GM23338 (cell line): ENCODE data around the gene RAB31. TPM values are rescaled to one million over a fixed set of nuclear protein-coding genes. Genes with fewer than 3 reads are reported as not detected.

Experiments used
- ATAC-seq: fragments of 200-7000 bp; cut with Tn5 transposase; 3 replicates; pipeline ENCODE4 v1.9.1; 2020
- DNase-seq: peaks from one replicate; pipeline ENCODE4 v3.0.0-alpha.2; 2015; ENCODE audit warnings: low spot score
- H2AFZ ChIP-seq: fragments of 200-600 bp; sonication (generic); 2 replicates; pipeline ENCODE4 v1.8.0; 2016; ENCODE audit warnings: antibody characterized with exemption, mild to moderate bottlenecking, moderate library complexity
- H3F3A ChIP-seq: fragments of 200-600 bp; sonication (generic); replicated peaks from 2 replicates; pipeline ENCODE4 v1.8.0; 2017; ENCODE audit warnings: antibody characterized with exemption, mixed run types, low read depth
- H3K27ac ChIP-seq: fragments of 200-600 bp; sonication (generic); 2 replicates; pipeline ENCODE4 v1.6.1; 2016; ENCODE audit warnings: low read depth
- H3K27me3 ChIP-seq: fragments of 200-600 bp; sonication (generic); 2 replicates; pipeline ENCODE4 v1.8.0; 2016; ENCODE audit warnings: mild to moderate bottlenecking, mixed run types, moderate library complexity; ENCODE audit not compliant: insufficient read depth
- H3K36me3 ChIP-seq: fragments of 200-600 bp; sonication (generic); 2 replicates; pipeline ENCODE4 v1.8.0; 2016; ENCODE audit warnings: mild to moderate bottlenecking; ENCODE audit not compliant: insufficient read depth
- H3K4me1 ChIP-seq: fragments of 200-600 bp; sonication (generic); 2 replicates; pipeline ENCODE4 v1.8.0; 2016; ENCODE audit warnings: mild to moderate bottlenecking, moderate library complexity; ENCODE audit not compliant: insufficient read depth
- H3K4me2 ChIP-seq: fragments of 200-600 bp; sonication (generic); 2 replicates; pipeline ENCODE4 v1.7.1; 2017; ENCODE audit warnings: mixed run types
- H3K4me3 ChIP-seq: fragments of 200-600 bp; sonication (generic); 2 replicates; pipeline ENCODE4 v1.6.1; 2016; ENCODE audit warnings: mixed run types
- H3K79me2 ChIP-seq: fragments of 200-600 bp; sonication (generic); replicated peaks from 2 replicates; pipeline ENCODE4 v1.8.0; 2017; ENCODE audit warnings: mild to moderate bottlenecking; ENCODE audit not compliant: insufficient read depth
- H3K9me2 ChIP-seq: fragments of 200-600 bp; sonication (generic); 2 replicates; pipeline ENCODE4 v1.8.0; 2017; ENCODE audit not compliant: insufficient read depth
- H4K20me1 ChIP-seq: fragments of 200-600 bp; sonication (generic); replicated peaks from 2 replicates; pipeline ENCODE4 v1.8.0; 2017; ENCODE audit warnings: mild to moderate bottlenecking; ENCODE audit not compliant: insufficient read depth
- H3K27ac Mint-ChIP-seq: 2 replicates; pipeline ENCODE4 v1.8.0; 2020; ENCODE audit warnings: inconsistent platforms, mild to moderate bottlenecking, moderate library complexity, mixed read lengths
- H3K27me3 Mint-ChIP-seq: 3 replicates; pipeline ENCODE4 v1.8.0; 2022; ENCODE audit warnings: low read depth, mild to moderate bottlenecking, moderate library complexity, mixed read lengths, inconsistent platforms; ENCODE audit not compliant: insufficient read depth, poor library complexity
- H3K36me3 Mint-ChIP-seq: 3 replicates; pipeline ENCODE4 v1.8.0; 2021; ENCODE audit warnings: low read depth, mild to moderate bottlenecking, inconsistent platforms, moderate library complexity, mixed read lengths
- H3K4me1 Mint-ChIP-seq: 3 replicates; pipeline ENCODE4 v1.8.0; 2020; ENCODE audit warnings: mild to moderate bottlenecking, inconsistent platforms, mixed read lengths
- H3K4me3 Mint-ChIP-seq: 3 replicates; pipeline ENCODE4 v1.8.0; 2021; ENCODE audit warnings: moderate library complexity, mild to moderate bottlenecking, inconsistent platforms, mixed read lengths
- H3K9me3 Mint-ChIP-seq: 3 replicates; pipeline ENCODE4 v1.8.0; 2020; ENCODE audit warnings: moderate library complexity, mild to moderate bottlenecking, inconsistent platforms, mixed read lengths
- CREB1 ChIP-seq: fragments of 250-450 bp; sonication (Bioruptor Pico); IDR thresholded peaks from 2 replicates; pipeline ENCODE4 v1.5.0; 2020; ENCODE audit warnings: low read depth, mild to moderate bottlenecking, moderate library complexity
- CTCF ChIP-seq, 2 experiments: fragments of 200-600 bp in 1 of 2; sonication (generic) in 1 of 2; conservative IDR thresholded peaks; 2 replicates each; pipeline versions ENCODE4 v1.5.1 to v1.6.1; 2016 to 2017; ENCODE audit warnings: antibody characterized with exemption in 2 of 2, low read depth in 2 of 2, mild to moderate bottlenecking in 2 of 2, moderate library complexity in 1 of 2
- ETS1 ChIP-seq: IDR thresholded peaks from 2 replicates; pipeline ENCODE4 v1.6.1; 2016; ENCODE audit warnings: antibody characterized with exemption
- EZH2 ChIP-seq: fragments of 200-600 bp; sonication (generic); IDR thresholded peaks from one replicate; pipeline ENCODE4 v1.8.0; 2017; ENCODE audit warnings: antibody characterized with exemption, mild to moderate bottlenecking, low read depth; ENCODE audit not compliant: unreplicated experiment
- EZH2phosphoT487 ChIP-seq: fragments of 200-600 bp; sonication (generic); IDR thresholded peaks from one replicate; pipeline ENCODE4 v1.8.1; 2018; ENCODE audit warnings: antibody characterized with exemption; ENCODE audit not compliant: unreplicated experiment
- JUNB ChIP-seq: IDR thresholded peaks from one replicate; pipeline ENCODE4 v1.6.1; 2016; ENCODE audit warnings: antibody characterized with exemption; ENCODE audit not compliant: unreplicated experiment
- NANOG ChIP-seq: IDR thresholded peaks from 2 replicates; pipeline ENCODE4 v1.6.1; 2016; ENCODE audit warnings: antibody characterized with exemption, borderline replicate concordance
- POLR2AphosphoS5 ChIP-seq: IDR thresholded peaks from 2 replicates; pipeline ENCODE4 v1.6.1; 2016; ENCODE audit warnings: antibody characterized with exemption, low read depth
- REST ChIP-seq: IDR thresholded peaks from one replicate; pipeline ENCODE4 v1.6.1; 2018; ENCODE audit warnings: antibody characterized with exemption; ENCODE audit not compliant: unreplicated experiment
- STAT1 ChIP-seq: IDR thresholded peaks from one replicate; pipeline ENCODE4 v1.6.1; 2016; ENCODE audit warnings: antibody characterized with exemption; ENCODE audit not compliant: unreplicated experiment
- ZNF114 ChIP-seq: fragments of 250-450 bp; sonication (Bioruptor Pico); IDR thresholded peaks from 2 replicates; pipeline ENCODE4 v1.5.0; 2020; ENCODE audit warnings: mild to moderate bottlenecking, moderate library complexity
- ZNF331 ChIP-seq: fragments of 250-450 bp; sonication (Bioruptor Pico); IDR thresholded peaks from 2 replicates; pipeline ENCODE4 v1.5.0; 2020; ENCODE audit warnings: low read depth, mild to moderate bottlenecking, moderate library complexity
- ZNF462 ChIP-seq: fragments of 250-450 bp; sonication (Bioruptor Pico); IDR thresholded peaks from 2 replicates; pipeline ENCODE4 v1.5.0; 2020; ENCODE audit warnings: mild to moderate bottlenecking, moderate library complexity
- polyA plus RNA-seq: library from polyadenylated mRNA; unstranded; fragments of >200 nt; fragmentation: Nextera tagmentation; extraction: Ambion mirVana; gene quantifications from 2 replicates; pipeline ENCODE4 v1.2.1, GENCODE V29; 2016
- total RNA-seq: library from RNA; depleted of rRNA; stranded (reverse); fragments of >200 nt; shearing (Covaris generic); gene quantifications from 2 replicates; pipeline ENCODE4 v1.2.3, GENCODE V29; 2014

RAB31 gene
- total and polyA plus RNA-seq, 2 experiments from 2014 or later: 33.8 to 46.1 TPM

GRCh38 chr18:9716780-9717563 lies 8.9 kb downstream of the RAB31 start:
- H3K27me3 ChIP-seq: no peaks in the 10 kb centered on the region
- peaks cover 20% of the 10 kb centered on the region for H3K4me1 Mint-ChIP-seq
- H3K4me3 Mint-ChIP-seq: no peak overlapping the region
- ATAC-seq (no peak), DNase-seq (no peak)
- H3K36me3 ChIP-seq: no peaks in the 10 kb centered on the region
- no peak overlapping the region for H3K27ac Mint-ChIP-seq
- H3K4me3 ChIP-seq: no peak overlapping the region
- peaks cover 23% of the 10 kb centered on the region for H3K79me2 ChIP-seq
- H3K4me1 ChIP-seq: peaks cover 8% of the 10 kb centered on the region
- H3K27me3 Mint-ChIP-seq: peaks cover 2% of the 10 kb centered on the region
- H3K9me3 Mint-ChIP-seq: no peaks in the 10 kb centered on the region; the same call in 2 of the 3 replicates
- no peak overlapping the region for H3K27ac ChIP-seq
- H2AFZ ChIP-seq: no peak overlapping the region
- peaks cover 16% of the 10 kb centered on the region for H4K20me1 ChIP-seq
- H3F3A ChIP-seq: no peaks in the 10 kb centered on the region
- H3K9me2 ChIP-seq: no peaks in the 10 kb centered on the region
- no peaks in the 10 kb centered on the region; the same call in 2 of the 3 replicates for H3K36me3 Mint-ChIP-seq
- TF ChIP-seq CTCF (conservative IDR thresholded peaks at IDR 0.05; ENCODE audit: low read depth in 2 of 2) (no peak), JUNB (no peak), ETS1 (no peak), ZNF331 (no peak), NANOG (no peak), POLR2AphosphoS5 (no peak), ZNF462 (CRISPR knock-in tag) (no peak), STAT1 (no peak), EZH2 (no peak), REST (no peak), ZNF114 (CRISPR knock-in tag) (no peak), EZH2phosphoT487 (no peak), CREB1 (no peak)
- no peak overlapping the region for H3K4me2 ChIP-seq
